Hippocampal formation (tissue), 2 donors: Measurements from ENCODE around the gene RGS10.
"Not testable (repeated sequence)": the region's sequence is repeated elsewhere in the genome, so short reads cannot be mapped to it uniquely, and the experiment has no call there.

Experiments used
- DNase-seq, 2 donors: peaks; one replicate each; lab custom pipeline; 2025; lab: John Stamatoyannopoulos, UW

The RGS10 gene

DNA sequence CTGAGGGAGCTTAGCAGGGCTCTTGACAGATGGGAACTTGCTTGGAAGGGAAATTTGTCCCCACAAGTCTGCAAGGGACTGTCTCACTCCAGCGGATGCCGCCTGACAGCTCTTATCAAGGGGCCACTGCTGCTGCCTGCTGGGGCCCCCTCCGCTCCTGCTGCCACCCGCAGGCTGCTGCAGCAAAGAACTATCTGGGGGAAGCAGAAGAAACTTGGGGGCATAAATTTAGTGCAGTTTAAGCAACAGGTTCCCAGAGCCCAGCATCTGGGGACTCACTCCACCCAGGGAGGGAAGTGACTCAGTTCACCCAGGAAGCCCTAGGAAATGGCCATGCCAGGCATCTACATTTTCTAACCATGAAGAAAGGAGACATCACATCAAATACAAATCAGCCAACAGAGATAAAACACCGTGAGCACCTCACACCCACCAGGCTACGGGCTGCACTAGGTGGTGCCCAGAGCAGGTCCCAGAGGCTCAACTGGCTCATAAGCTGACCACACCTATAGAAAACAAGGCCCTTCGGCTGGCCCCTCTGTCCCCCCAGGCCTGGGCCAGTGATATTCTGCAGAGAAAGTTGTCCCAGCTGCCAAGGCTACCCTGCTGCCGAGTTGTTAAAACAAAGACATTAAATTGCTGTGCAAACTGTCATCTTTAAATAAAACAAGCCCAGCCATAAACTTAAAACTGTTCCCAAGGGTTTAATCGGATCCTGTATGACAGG, 3.7 kb downstream of the RGS10 start:
- DNase-seq: no peak

GRCh38 chr10:119537953-119538630, 4.4 kb downstream of the RGS10 start:
- DNase-seq: no peak

DNA sequence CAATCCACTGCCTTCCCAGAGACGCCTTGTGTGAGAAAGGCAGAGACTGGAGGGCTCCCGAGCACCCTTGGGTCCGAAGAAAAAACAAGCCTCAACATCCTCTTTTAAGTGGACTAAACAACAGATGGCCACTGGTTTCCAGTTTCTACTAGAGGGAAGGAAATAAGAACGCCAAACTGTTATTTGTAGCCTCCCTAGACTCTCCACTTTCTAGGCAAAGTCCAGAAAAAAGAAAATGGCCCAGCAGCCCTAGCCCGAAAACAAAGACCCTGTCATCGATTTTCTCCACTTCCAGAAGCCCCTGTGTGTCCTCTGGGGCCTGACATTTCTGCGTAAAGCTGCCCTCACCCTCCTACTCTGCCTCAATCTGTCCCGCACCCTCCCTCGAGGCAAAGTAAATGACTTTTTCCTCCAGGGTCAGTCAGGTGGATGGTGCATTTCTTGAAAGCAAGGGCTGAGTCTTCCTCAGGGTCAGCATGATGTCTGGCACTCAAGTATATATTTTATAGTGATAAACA, 6.0 kb downstream of the RGS10 start:
- no peak for DNase-seq

DNA sequence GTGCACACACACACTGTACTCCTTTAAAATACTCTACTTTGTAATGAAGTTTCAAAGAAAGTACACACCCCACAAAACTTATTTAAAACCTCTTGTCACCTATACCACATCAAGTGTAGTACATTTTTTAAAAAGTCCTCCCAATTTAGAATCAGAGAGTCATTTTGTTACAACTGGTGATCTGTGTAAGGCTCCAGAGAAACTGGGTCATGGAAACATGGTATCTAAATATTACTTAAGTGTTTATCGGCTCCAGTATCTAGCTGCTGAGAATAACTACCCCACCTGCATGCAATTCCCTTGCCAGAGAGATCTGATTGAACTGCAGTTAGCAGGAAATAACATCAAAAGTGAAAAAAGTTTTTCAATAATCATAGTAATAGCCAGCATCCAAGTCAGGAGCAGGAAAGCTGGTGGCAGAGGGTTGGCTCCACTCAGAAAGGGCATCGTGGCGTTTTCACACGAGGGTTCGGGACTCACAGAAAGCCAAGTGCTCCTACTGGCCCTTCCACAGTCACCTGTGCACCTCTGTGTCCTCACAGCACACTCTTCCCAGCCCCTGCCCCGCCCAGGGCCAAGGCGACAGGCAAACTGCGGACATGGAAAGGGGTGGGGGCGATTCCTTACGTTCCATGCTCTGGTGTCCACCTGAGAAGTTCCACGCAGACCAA, 6.5 kb downstream of the RGS10 start:
- DNase-seq: no peak

DNA sequence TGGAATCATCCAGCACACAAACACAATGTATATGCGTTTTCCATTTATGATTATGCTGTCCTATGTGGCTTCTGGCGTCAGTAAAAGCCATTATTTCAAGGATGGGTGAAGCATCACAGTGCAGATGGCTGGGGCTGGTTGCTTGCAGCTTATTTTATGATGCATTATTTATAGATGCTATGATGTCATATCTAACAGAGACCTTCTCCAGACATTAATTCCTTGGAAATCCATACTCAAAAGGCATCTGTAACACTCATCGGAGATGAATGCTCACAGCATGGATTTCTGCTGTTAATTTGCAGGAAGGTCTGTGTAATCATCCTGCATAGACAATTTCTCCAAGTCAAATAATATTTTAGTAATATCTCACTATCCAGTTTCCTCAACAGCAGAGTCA, 7.2 kb downstream of the RGS10 start:
- no peak for DNase-seq

GRCh38 chr10:119533473-119533872, 9.0 kb downstream of the RGS10 start:
- DNase-seq: no peak

GRCh38 chr10:119532791-119533190, 9.7 kb downstream of the RGS10 start:
- not testable (repeated sequence) for DNase-seq

GRCh38 chr10:119532251-119532650, 10.3 kb downstream of the RGS10 start:
- DNase-seq: not testable (repeated sequence)

DNA sequence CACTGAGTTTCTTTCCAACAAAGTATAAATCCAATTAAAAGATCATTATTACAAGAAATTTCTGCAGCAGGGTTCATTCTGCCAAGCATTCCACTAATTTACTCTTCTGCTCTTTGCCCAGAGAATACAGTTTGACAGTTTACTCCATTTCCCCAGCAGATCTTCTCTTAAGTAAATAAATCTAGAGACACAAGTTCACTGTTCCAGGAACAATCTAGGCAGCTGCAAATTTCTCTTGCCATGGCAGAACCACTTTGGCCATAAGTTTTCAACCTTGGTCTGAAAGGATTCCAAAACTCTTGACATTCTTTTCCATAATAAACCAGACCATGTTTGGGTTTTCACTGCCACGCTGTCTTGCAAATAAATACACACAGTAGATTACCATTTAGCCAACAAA, 11.5 kb downstream of the RGS10 start:
- no peak for DNase-seq

- DNase-seq: not testable (repeated sequence)
Observed at GRCh38 chr10:119528663-119529237, 13.8 kb downstream of the RGS10 start.

DNA sequence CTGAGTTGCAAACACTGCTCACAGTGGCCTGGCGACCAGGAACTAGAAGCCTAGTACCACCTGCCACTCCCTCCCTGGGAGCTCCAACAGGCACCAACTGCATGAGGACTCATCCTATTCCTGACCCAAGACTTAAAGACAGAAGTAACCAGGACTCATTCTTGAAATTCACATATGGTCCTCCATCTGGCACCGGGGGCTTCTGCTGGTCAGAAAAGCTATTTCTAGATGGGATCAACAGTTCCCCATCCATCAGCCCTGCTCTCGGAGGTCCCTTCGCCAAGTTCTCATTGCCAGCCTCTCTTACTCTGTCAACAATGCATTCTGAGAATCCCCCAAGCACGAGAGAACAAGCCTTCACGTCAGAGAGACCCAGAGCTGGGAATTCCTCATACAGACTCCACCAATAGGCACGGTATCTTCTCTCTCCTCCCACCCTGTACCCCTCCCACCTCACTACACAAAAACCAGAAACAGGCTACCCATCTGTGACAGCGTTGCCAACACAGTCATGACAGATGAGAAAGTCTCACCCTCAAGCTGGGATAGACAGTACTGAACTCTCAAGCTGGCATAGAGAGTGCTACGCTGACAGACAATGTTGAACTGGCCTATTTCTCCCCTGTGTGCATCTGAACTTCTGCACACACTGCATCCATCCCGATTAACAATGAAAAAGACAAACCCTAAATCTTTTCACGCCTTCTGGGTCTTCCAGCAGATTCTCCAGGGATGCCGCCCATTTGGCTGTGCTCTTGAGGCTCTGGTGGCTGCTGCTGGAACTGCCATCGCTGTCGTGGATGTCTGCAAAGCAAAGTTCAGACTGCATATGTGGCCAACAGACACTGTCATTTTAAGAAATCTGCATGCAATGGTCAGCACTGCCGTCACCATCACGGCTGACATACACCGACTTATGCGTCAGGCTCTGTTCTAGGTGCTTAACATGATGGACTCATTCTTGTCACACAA, 15.6 kb downstream of the RGS10 start:
- no peak for DNase-seq

- DNase-seq: no peak
Observed at GRCh38 chr10:119526149-119526548, 16.4 kb downstream of the RGS10 start.

GRCh38 chr10:119525116-119525515, 17.4 kb downstream of the RGS10 start:
- DNase-seq: no peak

DNA sequence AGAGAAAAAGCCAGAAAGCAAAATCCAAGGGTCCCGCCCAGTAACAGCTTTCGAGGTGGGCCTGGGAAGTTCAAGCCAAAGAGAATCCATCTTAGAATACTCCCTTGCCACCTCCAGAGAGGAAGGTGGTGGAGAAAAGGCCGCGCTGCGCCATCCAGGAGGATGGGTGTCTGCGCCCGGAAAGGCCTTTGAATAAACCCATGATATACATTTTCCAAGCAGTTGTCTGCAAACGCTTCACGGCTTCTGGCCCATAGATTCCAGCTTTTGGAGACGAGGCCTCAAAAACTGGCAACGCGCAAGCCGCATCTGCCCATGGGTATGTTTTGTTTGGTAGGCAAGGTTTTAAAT, 17.8 kb downstream of the RGS10 start:
- no peak for DNase-seq

- DNase-seq: no peak
Observed at GRCh38 chr10:119523895-119524719, 18.4 kb downstream of the RGS10 start.

- DNase-seq: no peak
Observed at GRCh38 chr10:119522747-119523426, 19.6 kb downstream of the RGS10 start.

GRCh38 chr10:119521443-119522204, 20.9 kb downstream of the RGS10 start:
- DNase-seq: no peak

DNA sequence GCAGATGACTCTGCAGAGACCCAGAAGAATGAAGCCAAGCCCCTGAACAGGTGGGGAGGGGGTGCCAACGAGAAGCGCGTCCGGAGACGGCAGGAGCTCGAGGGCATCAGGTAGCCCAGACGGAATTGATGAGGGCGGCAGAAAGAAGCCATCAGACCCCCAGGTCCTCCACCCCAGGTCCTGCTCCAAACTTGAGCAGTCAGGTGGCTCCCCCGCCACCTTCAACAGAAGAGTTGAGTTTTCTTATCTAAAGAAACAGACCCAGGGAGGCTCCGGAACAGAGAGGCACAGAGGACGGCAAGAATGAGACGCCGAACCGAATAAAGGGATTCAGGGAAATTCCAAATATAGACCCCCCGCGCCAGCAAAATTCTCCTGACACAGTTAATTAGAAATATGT, 22.2 kb downstream of the RGS10 start:
- no peak for DNase-seq

- no peak for DNase-seq
Observed at GRCh38 chr10:119518936-119519335, 23.6 kb downstream of the RGS10 start.
